GM12872 (cell line): ENCODE measurements around the gene CREG1.

Experiments
- CTCF ChIP-seq: IDR thresholded peaks from 3 replicates; pipeline ENCODE4 v1.5.1; 2011; ENCODE audit warnings: low read depth, mild to moderate bottlenecking, low read length, moderate library complexity; ENCODE audit not compliant: insufficient read depth

Gene CREG1

GRCh38 chr1:167510244-167510643, 43.3 kb downstream of the CREG1 start:
- no peak for TF ChIP-seq CTCF

GRCh38 chr1:167509587-167509986, 44.0 kb downstream of the CREG1 start:
- TF ChIP-seq CTCF, result no peak

DNA sequence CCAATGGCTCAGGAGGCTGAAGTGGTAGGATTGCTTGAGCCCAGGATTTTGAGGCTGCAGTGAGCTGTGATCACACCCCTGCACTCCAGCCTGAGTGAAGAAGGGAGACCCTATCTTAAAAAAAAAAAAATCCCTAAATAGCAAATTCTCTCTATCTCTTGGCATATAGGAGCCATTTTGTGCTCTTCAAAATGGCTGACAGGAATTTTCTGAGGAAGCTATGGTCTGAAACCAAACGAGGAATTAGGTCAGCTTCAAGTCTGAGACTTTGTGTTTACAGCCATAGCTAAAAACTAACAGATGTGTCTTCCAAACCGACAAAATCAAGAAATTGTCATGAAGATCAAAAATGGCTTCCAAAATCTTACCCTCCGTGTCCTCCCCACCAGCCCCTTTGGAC, 45.8 kb downstream of the CREG1 start:
- TF ChIP-seq CTCF, result no peak

- no peak for TF ChIP-seq CTCF
Observed at GRCh38 chr1:167504467-167504827, 49.1 kb downstream of the CREG1 start.

DNA sequence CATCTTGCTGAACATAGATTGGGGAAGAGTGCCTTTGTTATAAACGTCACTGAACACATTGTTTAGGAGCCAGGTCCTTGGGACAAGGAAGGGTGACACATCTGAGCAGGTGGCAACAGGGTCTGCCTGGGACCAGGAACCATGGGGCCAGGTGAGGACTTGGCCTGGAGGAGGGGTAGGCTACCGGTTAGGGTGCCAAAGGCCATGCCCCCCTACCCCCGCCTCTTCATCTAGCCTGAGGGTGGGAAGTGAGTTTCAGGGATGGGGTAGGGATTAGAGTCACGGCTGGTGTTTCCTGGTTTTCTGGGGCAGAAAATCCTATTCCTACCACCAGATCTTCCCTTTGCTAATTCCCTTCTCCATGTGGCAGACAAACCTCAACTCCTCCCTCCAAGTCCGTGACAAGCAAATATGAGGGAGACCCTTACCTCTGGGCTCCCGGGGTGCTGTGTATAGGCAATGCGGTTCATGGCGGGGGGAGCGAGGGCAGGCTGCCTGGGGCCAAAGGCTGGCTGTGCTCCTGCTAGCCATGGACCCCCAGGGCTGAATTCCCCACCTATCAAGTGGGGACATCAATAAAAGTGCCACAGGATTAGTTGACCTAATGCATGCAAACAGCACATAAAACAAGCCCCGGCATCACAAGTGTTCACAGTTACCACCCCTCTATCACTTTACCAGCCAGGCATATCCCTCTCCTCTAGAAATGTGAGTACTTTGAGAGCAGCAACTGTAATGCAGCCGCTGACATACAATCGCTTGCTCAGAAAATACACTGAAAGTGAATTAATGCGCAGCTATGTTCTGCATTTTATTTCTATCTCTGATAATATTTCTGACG, 49.7 kb downstream of the CREG1 start:
- TF ChIP-seq CTCF, result no peak

DNA sequence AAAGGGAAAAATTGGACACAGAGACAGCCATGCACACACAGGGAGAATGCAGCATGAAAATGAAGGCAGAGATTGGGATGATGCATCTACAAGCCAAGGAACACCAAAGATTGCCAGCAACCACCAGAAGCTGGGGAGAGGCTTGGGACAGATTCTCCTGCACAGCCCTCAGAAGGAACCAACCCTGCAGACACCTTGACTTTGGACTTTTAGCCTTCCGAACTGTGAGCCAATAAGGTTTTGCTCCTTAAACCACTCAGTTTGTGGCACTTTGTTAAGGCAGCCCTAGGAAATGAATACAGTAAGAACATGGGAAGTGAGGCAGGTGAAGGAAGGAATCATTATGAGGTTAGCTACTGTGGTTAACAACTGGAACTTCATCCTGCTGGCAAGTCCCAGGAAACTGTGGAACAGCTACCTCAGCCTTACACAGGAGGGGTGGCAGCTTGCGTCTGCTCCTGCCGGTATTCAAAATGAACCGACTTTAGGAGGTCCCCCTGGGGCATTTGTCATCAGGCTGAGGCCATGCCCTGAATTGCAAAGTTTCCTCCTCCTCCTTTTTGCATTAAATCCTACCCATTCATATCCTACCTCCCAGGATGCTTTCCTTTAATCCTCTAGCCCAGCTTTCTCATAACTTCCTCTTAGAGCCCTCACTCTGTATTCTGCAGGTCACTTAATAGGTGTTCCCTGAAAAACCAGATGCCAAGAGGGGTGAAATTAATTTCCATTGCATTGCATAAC, 50.7 kb downstream of the CREG1 start:
- TF ChIP-seq CTCF, result no peak

- TF ChIP-seq CTCF, result no peak
Observed at GRCh38 chr1:167502192-167502551, 51.4 kb downstream of the CREG1 start.
